ENCODE measurements around the gene MYO18A.

- TF ChIP-seq CTCF (IDR thresholded peaks at IDR 0.05; ENCODE audit: low read depth, low read length): no peak
- no peak for TF ChIP-seq EZH2phosphoT487 (IDR thresholded peaks at IDR 0.05; ENCODE audit: low read depth)
These were observed 66.1 kb downstream of the MYO18A start for GRCh38 chr17:29114141-29114540.
